Activated CD4-positive, alpha-beta T cell treated with anti-CD3 and anti-CD28 coated beads, Interleukin-2, amount 50 U/mL, for 48 hours (primary cell): ENCODE measurements around the gene LSMEM2.
"Not testable (repeated sequence)": the region's sequence is repeated elsewhere in the genome, so short reads cannot be mapped to it uniquely, and the experiment has no call there.

Experiments used
- DNase-seq, 2 experiments: peaks; one replicate each; pipeline ENCODE4 v3.0.0-alpha.2; 2020

LSMEM2 gene

DNA sequence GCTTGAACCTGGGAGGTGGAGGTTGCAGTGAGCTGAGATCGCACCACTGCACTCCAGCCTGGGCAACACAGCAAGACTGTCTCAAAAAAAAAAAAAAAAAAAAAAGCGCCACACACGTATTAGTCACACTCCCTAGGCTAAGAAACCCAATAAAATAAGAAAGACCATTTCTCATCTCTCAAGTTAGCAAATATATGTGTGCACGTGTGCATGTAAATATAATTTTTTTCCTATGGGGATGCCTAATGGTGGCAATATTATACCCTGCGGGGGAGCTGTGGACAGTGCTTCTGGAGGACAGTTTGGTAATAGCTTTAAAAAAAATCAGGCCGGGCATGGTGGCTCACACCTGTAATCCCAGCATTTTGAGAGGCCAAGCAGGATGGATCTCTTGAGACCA lies 5.2 kb downstream of the LSMEM2 start:
- not testable (repeated sequence) for DNase-seq

DNA sequence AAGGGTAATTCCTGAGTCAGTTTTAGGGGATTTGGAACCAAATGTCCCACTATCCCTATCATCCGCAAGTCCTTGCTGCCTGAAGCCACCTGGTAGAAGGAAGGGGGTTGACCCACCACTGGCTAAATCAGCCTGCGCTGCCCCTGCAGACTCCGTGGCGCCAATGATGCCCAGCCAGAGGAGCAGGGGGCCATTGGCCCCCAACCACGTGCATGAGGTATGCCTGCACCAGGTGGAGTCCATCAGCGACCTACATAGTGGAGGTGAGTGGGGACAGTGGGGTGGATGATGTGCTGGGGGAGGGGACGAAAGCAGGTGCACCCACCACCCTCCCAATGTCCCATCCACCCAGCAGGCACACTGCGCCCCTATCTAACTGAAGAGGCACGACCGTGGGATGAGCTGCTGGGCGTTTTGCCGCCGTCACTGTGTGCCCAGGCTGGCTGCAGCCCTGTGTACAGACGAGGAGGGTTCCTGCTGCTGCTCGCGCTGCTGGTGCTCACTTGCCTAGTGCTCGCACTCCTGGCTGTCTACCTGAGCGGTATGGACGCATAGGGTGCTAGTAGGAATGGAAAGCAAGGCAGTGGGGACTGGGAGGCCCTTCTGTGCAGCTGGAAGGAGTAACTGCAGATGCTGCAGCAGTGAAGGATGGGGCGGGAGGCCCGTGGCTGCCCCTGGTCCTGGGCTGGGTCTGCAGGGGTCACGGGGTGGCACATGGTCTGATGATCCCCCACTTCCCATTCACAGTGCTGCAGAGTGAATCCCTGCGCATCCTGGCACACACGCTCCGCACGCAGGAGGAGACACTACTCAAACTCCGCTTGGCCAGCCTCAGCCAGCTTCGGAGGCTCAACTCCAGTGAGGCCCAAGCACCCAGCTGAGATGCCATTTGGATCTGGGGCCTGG lies 7.7 kb downstream of the LSMEM2 start:
- no peak for DNase-seq

DNA sequence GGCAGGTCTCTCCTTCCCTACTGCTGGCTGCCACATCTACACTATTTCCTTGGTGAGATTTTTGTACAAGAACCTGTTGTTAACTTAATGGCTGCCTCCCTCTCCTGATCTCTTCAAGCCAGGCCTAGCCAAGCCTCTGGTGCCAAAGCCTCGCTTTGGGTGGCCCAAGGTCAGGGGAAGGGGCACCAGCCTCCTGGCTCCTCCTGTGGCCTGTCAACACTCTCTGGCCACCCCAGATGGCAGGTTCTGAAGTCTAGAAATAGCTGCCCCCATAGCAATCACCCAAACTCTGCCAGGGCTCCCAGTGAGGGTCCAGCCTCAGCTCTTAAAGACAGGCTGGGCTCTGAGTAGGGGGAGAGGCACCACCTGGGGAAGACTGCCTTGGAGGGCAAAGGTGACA lies 8.4 kb downstream of the LSMEM2 start:
- no peak for DNase-seq

DNA sequence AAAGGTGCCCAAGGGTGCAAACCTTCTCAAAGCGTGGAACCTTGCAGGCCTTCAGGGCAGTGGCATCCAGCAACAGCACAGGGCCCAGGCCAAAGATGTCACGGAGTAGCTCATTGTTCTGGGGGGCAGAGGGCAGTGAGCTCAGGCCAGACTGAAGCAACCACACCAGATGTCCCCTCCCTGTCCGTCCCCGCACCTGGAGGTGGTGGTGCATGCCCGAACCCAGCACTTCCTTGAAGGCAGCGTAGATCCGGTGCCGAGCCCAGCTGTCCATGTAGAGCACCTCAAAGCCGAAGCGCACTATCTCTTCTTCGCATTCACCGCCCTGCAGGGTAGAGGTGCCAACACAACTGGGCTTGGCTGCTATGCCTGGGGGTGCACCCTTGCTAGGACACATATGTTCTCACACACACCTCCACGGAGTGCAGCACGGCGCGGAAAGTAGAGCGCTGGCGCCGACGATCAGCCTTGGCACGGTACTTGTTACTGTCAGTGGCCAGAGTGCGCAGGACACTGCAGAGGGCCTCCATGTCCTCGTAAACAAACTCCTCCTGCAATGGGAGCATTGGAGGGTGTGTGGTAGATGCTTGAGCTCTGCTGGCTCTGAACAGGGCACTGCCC lies 9.6 kb downstream of the LSMEM2 start:
- no peak for DNase-seq

DNA sequence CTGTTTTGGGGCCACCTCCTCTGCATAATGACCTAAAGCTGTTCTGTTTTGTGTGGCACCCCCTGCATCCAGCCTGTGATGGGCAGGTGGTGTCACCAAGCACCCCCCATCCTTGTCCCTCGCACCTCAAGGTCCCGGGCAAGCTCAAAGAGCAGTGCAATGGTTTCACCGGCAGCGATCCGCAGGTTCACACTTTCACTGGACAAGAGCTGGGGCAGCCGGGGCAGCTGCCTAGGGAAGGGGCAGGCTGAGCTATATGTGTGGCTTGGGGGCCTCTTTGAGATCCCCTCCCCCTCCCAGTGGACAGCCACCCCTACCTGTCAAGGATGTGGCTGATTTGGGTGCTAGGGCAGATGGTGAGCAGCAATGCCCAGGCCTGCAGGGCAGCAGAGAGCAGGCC lies 10.2 kb downstream of the LSMEM2 start:
- no peak for DNase-seq

DNA sequence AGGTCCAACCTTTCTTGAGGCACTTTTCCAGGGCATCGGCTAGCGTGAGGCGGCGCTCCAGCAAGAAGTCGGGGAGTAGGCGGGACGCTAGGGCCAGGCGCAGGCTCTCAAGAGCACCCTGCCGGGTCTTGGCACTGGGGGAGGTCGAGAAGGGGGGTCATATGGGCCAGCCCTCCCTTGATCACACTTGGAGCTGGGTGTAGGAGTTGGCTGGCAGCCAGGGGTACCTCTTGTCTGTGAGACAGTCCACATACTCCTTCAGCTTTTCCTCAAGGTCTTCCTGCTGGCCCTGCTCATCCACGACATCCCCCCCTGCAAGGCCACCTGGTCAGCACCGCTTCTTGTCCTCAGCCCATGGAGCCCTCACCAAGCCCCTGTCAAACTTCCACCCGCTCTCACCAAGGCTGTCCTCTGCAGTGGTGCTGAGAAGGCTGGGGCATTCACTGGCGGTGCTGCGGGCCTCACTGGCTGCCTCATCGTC lies 11.3 kb downstream of the LSMEM2 start:
- no peak for DNase-seq

DNA sequence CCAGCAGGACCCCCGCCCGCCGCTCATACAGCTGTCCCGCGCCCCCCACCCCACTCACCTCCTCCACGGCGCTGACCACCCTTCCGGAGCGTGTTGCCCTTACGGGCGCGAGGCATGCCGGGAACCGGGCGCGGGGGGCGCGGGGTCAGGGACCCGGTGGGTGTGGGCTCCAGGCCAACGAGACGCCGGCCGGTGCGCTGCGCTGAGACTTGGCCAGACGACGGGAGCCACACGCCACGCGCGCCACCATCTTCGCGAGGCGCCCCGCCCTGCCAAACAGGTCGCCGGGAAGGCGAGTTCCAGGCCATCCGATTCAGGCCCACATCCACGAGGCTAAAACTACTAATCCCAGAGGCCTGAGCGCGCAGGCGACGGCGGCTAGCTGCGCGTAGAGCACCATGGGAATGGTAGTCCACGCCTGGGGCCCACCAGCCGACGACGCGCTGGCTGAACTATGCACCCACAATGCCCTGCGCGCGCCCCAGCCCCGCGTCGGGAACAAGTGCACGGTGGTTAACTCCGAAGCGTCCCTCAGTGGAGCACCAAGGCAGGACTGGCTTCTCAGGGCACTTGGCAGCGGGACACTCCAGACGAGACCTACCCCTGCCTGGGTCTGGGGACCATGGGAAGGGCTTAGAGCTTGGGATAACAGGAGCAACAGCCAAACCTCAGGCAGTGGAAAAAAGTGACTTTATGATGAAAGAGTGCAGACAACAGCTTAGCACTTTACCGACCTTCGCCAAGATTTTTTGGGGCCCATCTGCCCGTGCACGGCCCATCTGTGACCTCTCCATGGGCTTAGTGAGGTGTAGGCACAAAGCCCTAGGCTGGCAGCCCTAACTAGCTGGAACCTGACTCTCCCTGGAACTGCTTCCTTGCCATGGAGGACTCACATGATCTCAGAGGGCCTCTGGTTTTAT lies 13.5 kb downstream of the LSMEM2 start, which contains the start of gene IFRD2:
TSS of gene IFRD2 (minus strand) at position 271 of the 920 bp plus-strand sequence. CDS start at position 116, 155 bp downstream.
- DNase-seq, result peak; percentile 94 to 96

DNA sequence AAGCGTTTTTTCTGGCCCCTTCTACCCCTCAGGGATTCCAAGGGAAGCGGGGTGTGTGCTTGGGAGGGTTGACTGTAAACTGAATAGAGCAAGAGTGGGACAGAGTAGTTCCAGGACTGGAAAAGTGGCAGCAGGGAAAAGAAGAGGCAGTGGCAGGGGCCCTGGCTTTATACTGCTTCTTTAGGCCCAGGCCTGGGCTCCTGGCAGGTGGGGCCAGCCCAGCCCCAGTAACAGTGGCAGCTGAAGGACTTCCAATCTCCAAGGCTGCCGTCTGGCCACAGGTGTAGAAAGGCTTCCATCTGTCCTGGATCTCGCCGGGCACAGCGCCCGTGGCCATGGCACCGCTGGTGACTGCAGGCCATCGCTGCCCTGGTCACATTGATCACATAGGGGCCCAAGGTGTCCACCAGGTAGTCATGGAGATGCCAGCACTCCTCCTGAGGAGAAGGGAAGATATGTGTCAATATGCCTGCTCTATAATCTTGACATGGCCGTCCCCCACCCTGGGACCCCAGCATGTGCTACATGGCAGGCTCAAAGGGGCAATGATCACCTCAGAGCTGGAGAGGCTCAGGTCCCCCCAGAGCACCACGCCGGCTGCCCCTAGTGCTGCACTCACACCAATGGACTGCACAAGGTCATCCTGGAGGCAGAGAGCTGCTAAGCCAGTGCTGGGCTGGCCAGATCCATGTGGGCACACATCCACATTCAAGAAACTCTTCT lies 14.4 kb downstream of the LSMEM2 start:
- no peak for DNase-seq

DNA sequence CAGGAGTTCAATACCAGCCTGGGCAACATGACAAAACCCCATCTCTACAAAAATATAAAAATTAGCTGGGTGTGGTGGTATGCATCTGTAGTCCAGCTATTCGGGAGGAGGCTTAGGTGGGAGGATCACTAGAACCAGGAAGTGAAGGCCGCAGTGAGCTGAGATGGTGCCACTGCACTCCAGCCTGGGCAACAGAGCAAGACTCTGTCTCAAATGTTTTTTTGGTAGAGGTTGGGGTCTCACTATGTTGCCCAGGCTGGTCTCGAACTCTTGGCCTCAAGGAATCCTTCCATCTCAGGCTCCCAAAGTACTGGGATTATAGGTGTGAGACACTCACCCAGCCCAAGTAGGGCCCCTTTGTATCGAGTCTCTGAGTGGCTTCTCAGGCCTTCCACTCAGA lies 15.2 kb downstream of the LSMEM2 start:
- no peak for DNase-seq

DNA sequence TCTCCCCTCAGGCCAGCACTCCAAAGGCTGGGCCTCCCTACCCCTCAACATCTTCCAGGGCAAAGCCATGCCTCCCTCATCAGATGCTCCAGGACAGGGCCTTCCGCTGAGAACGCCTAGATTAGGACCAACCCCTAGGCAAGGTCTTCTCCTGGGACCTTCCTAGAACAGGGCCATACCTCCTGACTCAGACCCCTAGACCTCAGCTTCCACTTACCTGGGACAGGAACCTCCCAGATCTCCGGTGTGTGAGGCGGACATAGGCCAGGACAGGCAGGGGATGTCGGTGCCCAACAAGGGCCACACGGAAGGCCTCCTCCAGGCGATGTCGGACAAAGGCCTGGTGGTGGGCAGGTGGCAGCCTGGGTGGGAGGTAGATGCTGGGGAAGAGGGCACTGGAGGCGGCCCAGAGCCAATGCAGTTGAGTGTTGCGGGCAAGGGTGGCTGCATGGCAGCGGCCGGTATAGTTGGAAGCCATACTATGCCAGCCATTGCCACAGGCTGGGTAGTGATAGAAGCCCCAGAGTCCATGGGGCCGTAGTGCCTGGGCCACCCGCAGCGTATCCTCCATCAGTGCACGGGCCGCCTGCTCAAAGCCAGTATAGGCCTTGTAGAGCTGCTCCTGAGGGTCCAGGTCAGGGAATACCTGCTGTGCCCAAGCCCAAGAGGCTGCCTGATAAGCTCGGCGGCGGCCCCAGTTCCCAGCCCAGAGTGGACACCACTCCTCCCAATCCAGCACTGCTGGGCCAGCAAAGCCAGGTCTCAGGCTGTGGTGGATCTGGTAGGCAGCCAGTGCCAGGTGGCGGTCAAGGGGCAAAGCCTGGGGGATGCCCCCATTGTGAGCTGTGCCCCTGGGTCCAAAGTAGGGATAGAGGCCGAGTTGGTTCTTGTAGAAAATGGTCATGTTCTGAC lies 15.9 kb downstream of the LSMEM2 start:
- no peak for DNase-seq

DNA sequence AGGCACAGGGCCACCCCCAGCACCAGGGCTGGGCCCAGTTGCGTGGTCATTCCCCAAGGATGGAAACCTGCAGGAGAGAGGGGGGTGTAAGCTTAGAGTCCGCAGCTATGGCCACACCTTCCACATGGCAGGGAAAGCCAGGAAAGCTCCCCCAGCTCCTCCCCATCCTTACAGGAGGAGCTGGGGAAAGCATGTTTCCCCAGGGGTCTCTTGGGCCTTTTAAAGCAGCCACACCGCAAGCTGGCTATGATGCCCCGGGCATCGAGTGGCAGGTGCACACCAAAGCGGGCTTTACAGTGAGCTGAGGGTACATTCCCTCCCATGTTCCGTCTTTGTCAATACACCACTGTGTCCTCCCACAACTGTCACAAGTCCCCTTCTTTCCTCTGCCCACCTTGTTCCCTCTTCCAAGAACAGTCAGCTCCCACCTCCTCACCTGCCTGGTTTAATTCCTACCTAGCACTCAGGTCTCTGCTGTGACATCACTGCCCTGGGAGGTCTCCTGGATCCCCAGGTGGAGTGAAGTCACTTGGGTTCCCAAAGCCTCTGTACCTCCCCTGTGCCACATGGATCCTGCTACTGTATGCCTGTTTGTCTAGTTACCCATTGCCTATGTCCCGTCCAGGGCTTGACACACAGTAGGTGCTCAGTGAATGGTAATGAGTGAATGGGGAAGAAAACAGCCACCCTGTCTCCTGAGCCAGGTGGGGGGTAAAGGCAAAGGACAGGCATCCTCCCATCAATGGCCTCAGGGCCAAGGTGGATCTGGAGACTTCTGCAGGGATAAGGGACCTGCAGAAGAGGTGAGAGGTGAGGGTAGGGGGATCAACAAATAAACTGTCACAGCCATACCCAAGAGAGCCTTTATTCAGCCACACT lies 16.9 kb downstream of the LSMEM2 start:
- no peak for DNase-seq

DNA sequence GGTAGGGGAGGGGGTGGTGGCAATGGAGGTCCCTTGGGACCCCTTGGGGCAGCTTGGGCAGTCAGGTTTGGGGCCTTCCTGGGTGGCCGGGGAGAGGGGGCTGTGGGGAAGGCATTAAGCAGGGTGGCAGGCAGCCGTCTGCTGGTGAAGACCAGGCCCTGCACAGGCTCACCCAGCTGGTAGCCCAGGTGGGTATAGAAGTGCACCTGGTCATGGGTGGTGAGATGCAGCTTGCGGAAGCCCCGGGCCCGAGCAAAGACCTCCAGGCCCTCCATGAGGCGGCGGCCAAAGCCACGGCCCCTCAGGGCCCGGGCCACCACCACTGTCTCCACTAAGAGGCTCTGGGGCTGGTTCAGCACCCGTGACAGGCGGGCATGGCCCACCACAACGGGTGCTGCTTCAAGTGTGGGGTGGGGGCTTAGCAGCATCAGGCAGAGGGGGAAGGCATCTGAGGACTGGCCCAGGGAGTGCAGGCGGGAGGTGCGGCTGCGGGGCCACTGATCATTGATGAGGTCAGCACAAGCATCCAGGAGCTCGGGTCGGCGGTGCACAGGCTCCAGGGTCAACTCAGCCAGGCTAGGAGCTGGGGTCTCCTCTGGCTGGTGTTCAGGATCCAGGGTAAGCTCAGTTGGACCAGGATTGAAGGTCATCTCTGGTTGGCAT lies 18.0 kb downstream of the LSMEM2 start:
- DNase-seq, result no peak

DNA sequence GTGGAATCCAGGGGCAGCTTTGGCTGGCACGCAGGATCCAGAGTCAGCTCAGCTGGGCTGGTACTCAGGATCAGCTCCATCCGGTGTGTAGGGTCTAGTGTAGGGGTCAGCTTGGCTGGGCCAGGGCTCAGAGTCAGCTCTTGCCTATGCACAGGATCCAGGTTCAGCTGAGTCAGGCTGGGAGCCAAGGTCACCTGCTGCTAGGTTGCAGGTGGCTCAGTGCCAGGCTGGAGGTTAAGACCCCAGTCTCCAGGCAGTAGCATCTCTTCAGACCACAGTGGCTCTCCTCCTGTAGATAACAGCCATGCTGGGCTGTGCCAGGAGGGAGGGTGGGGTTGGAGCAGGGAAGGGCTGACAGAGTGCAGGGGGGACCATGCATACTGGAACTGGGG lies 18.5 kb downstream of the LSMEM2 start:
- no peak for DNase-seq

DNA sequence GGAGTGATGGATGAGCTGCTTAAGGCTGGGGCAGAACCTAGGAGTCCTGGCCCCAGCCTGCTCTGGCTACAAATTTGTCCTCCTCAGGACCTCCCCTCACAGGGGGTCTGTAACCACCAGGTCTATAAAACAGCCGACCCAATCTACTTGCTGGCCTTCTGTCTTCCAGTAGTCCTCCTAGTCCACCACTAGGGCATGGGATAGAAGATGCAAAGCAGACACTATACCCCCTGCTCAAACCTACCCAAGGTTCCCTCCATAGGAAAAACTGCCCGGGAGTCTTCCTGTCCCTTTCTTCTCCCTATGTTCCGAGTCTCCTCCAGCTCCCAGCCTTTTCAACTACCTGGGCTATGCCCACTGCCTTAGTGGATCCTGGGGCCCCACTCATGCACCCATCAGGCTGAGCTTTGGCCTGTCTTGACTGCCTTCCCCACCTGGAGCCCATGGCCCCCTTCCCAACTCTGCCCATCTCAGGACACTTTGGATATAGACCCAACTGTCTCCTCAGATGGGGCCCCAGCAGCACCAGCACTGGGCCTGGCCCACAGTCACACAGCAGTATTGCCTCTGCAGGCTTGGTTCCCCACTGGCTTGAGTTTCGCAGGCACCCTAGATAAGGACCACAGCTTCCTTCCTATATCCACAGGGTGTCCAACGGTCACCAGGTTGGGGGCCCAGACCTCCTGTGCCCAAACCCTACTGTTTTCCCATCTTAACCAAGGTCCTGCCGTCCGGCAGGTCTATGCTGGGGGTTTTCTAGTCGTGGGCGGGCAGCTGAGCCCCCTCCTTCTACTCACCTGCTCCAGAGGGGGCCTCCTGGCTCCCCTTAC lies 19.2 kb downstream of the LSMEM2 start:
- DNase-seq, result no peak

DNA sequence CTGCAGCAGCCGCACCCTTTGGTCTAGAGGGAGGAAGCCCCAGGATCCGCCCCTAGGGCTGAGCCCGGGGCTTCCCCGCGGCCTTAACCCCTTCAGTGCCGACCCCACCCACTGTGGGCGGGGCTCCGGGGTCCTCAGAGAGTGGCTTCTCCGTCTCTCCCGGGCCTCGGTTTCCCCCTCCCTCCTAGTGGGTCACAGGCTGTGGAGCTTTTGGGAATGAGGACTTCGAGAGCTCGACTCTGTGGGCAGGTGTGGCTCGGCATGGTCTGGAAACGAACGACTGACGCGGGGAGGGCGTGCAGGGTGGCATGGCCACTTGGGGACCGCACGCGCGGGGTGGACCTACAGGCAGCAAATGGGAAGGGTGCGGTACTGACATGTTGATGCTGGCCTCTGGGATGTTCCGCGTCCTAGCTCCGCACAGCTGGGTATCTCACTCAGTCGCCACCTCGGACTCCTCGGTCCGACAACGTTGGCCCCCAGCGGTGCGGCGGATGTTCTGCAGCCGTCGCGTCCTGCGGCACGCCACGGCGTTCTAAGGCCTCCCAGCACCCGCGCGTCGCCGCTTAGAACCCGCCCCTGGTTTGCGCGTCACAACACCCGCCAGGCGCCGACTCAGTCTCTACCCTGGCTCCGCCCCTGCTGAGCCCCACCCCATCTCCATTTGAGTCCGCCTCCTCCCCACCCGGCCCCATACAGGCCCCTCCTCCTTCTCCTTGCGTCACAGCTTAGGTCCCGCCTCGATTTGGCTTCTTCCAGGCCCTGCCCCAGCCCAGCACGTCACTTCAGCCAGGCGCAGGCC lies 20.1 kb downstream of the LSMEM2 start, which contains the start of the genes HYAL3 and NAA80:
TSS of gene HYAL3 (minus strand) at position 570 of the 802 bp plus-strand sequence. CDS start 3,803 bp downstream, outside the sequence.
TSS of gene NAA80 (minus strand) at position 570 of the 802 bp plus-strand sequence. CDS start 1,942 bp downstream, outside the sequence.
- peak; percentile 100 for DNase-seq

DNA sequence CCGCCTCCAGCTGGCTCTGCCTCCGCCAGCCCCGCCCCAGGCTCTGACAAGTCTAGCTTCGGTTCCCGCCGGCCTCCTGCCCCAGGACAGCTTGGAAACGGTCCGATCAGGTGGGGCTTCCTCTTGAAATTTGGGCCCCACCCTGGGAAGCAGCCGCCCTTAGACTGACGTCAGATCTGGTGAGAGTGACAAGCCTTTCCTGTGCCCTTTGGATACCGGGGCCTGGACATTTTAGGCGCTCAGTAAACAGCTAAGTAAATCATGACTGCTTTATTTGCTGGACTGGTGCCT lies 20.7 kb downstream of the LSMEM2 start:
- no peak for DNase-seq

DNA sequence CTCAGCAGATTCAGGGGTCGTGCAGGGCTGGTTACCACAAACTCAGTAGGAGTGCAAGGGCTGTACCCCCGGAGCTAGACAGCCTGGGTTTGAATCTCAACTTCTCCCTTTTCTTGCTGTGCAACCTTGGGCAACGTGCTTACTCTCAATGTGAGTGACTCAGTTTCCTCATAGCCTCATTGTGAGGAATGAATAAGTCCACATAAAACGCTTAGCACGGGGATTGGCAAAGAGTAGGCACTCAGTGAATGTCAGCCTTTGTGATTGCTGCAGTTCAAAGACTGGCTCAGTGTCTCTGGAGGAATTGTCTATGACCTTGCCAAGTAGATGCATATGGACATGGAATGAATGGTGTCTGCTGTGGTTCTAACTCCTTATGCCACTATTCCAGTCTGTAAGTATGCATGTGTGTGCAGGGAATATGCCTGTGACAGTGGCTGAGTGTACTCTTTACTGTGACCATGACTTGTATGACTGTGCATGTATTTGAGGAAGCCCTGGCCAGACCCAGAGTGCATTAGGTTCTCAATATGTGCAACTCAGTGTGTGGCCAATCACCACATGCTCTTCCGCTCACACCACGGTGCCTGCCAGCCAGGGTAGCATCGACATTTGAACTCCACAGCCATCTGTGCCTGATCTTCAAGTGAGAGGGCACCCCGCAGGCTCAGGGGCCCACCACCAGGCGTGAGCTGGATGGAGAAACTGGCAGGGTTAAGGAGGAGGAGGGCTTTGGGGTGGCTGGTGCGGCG lies 21.2 kb downstream of the LSMEM2 start:
- DNase-seq, result no peak
